SH-SY5Y (cell line): ENCODE data around the gene NTM.

ENCODE experiments used
- GATA2 ChIP-seq: IDR thresholded peaks from 2 replicates; pipeline ENCODE4 v1.6.1; 2011; ENCODE audit warnings: mild to moderate bottlenecking, low read depth, low read length
- GATA3 ChIP-seq: IDR thresholded peaks from 2 replicates; pipeline ENCODE4 v1.6.1; 2011; ENCODE audit warnings: low read depth, mild to moderate bottlenecking, low read length, moderate library complexity

GRCh38 chr11:132351050-132351449 is 980.6 kb downstream of the NTM start:
- TF ChIP-seq GATA2 = no peak
- TF ChIP-seq GATA3 = no peak
